OCI-LY3 (cell line): ENCODE measurements around the gene RHAG.

Source experiments
- EZH2phosphoT487 ChIP-seq: fragments of 200-600 bp; shearing (Covaris generic); IDR thresholded peaks from 2 replicates; pipeline ENCODE4 v1.6.1; 2018; ENCODE audit warnings: antibody characterized with exemption, mixed run types, low read depth
- TF ChIP-seq, protein P1 (sequence below): fragments of 200-600, 300-600 bp; sonication (generic); IDR thresholded peaks from 2 replicates; pipeline ENCODE4 v1.5.1; 2014; ENCODE audit warnings: antibody characterized with exemption, low read length, low read depth

DNA sequence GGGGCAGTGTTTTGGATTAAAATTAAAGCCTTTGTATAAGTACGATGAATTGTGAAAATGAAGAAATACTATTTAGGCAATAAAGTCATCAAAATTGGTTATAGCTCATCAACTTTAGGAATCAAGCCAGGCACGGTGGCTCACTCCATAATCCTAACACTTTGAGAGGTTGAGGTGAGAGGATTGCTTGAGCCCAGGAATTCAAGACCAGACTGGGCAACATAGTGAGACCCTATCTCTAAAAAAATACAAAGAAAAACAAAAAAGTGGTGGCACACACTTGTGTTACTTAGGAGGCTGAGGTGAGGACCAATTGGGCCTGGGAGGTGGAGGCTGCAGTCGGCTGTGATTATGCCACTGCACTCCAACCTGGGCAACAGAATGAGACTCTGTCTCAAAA lies 8.5 kb upstream of the RHAG start:
- TF ChIP-seq, protein P1, sequence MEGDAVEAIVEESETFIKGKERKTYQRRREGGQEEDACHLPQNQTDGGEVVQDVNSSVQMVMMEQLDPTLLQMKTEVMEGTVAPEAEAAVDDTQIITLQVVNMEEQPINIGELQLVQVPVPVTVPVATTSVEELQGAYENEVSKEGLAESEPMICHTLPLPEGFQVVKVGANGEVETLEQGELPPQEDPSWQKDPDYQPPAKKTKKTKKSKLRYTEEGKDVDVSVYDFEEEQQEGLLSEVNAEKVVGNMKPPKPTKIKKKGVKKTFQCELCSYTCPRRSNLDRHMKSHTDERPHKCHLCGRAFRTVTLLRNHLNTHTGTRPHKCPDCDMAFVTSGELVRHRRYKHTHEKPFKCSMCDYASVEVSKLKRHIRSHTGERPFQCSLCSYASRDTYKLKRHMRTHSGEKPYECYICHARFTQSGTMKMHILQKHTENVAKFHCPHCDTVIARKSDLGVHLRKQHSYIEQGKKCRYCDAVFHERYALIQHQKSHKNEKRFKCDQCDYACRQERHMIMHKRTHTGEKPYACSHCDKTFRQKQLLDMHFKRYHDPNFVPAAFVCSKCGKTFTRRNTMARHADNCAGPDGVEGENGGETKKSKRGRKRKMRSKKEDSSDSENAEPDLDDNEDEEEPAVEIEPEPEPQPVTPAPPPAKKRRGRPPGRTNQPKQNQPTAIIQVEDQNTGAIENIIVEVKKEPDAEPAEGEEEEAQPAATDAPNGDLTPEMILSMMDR = no peak
- no peak for TF ChIP-seq EZH2phosphoT487
